Activated T-helper 2 cell treated with anti-CD3 and anti-CD28 coated beads, Interferon-gamma antibody, Interleukin-2, Interleukin-4, amounts not matched to agents 10 μg/mL and 5 μg/mL and 100 μg/mL, durations not matched to agents 14 hours and 24 hours and 36 hours (primary cell): ENCODE results near the gene CARD19. TPM values are rescaled to one million over a fixed set of nuclear protein-coding genes. Genes with fewer than 3 reads are reported as not detected.

Source experiments
- DNase-seq: peaks from one replicate; pipeline ENCODE4 v3.0.0; 2021; ENCODE audit warnings: low spot score
- H3K27ac Mint-ChIP-seq: one replicate; pipeline ENCODE4 v1.8.0; 2021; ENCODE audit warnings: mixed read lengths
- H3K27me3 Mint-ChIP-seq: one replicate; pipeline ENCODE4 v1.8.0; 2021; ENCODE audit warnings: low read depth, mixed read lengths
- H3K36me3 Mint-ChIP-seq: one replicate; pipeline ENCODE4 v1.8.0; 2021; ENCODE audit warnings: low read depth, mixed read lengths
- H3K4me1 Mint-ChIP-seq: one replicate; pipeline ENCODE4 v1.8.0; 2021; ENCODE audit warnings: low read depth, mixed read lengths
- H3K4me3 Mint-ChIP-seq: one replicate; pipeline ENCODE4 v1.8.0; 2021; ENCODE audit warnings: low read depth, mild to moderate bottlenecking, moderate library complexity, mixed read lengths
- H3K9me3 Mint-ChIP-seq: one replicate; pipeline ENCODE4 v1.8.0; 2021; ENCODE audit warnings: mixed read lengths
- intact Hi-C: fragments of 100-400 bp; cut with micrococcal nuclease; formaldehyde crosslinking; loops from one replicate; pipeline ENCODE4 v1.15.1; 2023
- total RNA-seq: library from RNA; stranded (reverse); gene quantifications from 2 replicates; pipeline ENCODE4 v1.2.3, GENCODE V29; 2022

Gene CARD19, protein sequence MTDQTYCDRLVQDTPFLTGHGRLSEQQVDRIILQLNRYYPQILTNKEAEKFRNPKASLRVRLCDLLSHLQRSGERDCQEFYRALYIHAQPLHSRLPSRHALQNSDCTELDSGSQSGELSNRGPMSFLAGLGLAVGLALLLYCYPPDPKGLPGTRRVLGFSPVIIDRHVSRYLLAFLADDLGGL
- 52.6 and 57.2 TPM in 2 replicates for total RNA-seq

DNA sequence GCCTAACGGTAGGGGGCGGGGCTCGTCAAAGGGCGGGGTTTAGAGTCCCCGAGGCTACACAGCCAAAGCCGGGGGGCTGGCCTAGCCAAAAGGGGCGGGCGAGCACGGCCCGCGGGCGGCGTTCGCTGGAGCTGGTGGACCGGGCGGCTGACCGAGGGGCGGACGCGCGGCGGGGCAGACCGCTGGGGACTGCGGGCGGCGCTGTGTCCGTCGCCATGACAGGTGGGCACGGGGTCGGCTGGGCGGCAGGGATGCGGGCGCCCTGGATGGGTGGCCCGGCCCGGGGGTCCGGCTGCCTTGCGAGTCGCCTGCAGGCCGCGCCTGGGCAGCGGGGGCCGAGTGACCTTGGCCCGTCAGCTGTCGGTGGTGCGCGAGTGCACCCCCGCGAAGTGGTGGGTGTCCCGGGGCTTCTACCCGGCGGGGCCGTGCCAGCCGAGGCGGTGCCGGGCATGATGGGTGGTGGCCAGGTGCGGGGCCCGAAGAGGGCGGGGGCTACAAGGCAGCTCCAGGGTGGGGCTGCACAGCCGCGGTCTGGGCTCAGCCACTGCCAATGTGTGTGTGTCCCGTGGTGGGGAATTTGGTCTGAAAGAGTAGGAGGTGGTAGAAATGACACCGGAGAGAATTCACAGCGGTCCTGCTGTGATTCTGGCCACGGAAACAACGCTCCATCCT lies at the start of gene CARD19:
Gene CARD19, plus strand, starts transcription at position 87 of the 672 bp plus-strand sequence. Its CDS starts 129 bp downstream, at position 216.
- Mint-ChIP-seq H3K4me3 (peak within 1 kb of the TSS; percentile 86), H3K36me3 (peaks cover 17% of the 10 kb centered on the region), H3K27ac (peak within 1 kb of the TSS; percentile 98), H3K9me3 (peaks cover 9% of the 10 kb centered on the region), H3K4me1 (peaks cover 66% of the 10 kb centered on the region), H3K27me3 (no peaks in the 10 kb centered on the region)
- intact Hi-C loops: loop anchor here (1.0 to 2.0 kb wide), 3 partner anchors 32 to 131 kb away; partner anchors contain the start of gene NINJ1
- DNase-seq: no peak

DNA sequence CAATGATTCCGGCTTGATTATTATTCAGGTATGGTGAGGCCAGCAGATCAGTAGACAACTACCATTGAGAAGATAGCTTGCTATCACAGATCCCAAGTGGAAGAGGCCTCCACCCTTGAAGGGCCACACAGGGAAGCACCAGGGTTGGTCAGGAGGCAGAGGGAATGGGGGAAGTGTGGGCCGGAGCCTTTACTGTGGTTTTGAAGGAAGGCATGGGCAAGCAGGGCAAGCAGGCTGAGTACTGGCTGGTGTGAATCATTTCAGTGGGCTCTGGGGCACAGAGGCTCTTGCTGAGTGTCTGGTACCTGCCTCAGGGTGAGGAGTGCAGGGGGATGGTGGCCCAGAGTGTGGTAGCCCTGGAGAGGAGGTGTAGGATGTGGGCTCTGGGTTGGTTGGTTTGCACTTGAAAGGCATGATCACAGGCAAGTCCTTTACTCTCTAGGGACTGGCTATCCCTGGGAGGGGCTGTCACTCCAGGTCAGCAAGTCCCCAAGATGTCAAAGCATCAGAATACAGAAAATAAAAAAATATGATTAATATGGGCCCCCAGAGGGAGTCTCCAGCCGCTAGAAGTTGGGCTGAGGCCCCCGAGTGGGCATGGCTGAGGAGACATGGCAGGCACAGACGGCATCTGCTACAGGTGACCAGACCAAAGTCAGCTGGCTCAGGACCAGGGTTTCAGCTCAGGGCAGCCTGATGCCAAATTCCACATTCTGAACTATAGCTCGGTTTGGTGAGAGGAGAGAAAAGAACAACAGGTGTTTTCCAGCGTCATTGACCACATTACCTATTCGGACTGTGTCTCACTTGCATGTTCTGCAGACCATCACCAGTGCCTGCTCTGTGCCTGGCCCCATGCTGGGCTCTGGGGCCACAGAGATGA lies 47.2 kb upstream of the CARD19 start:
- intact Hi-C loops: no loop called here
- DNase-seq: no peak
- H3K9me3 Mint-ChIP-seq: no peaks in the 10 kb centered on the region
- peaks cover 3% of the 10 kb centered on the region for H3K4me1 Mint-ChIP-seq
- no peaks in the 10 kb centered on the region for H3K27me3 Mint-ChIP-seq
- H3K36me3 Mint-ChIP-seq: no peaks in the 10 kb centered on the region
- no peak overlapping the region for H3K4me3 Mint-ChIP-seq
- no peak overlapping the region for H3K27ac Mint-ChIP-seq

DNA sequence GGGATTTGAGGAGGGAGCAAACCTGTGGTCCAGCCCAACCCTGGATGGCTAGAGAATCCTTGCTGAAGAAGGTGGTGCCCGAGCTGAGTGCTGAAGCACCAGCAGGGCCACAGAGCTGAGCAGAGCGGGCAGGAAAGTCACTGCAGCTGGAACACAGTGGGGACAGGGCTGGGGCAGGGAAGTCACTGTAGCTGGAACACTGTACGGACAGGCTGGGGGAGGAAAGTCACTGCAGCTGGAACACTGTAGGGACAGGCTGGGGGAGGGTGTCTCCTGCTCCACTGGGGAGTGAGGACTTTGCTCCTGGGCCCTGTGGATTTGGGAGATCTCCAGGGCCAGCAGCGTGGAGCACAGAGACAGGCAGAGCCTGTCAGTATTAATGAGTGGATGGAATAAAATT lies 46.5 kb upstream of the CARD19 start:
- H3K4me3 Mint-ChIP-seq: no peak overlapping the region
- no peak overlapping the region for H3K27ac Mint-ChIP-seq
- H3K4me1 Mint-ChIP-seq: peaks cover 1% of the 10 kb centered on the region
- intact Hi-C loops: no loop called here
- no peaks in the 10 kb centered on the region for H3K9me3 Mint-ChIP-seq
- no peaks in the 10 kb centered on the region for H3K36me3 Mint-ChIP-seq
- no peaks in the 10 kb centered on the region for H3K27me3 Mint-ChIP-seq
- no peak for DNase-seq

DNA sequence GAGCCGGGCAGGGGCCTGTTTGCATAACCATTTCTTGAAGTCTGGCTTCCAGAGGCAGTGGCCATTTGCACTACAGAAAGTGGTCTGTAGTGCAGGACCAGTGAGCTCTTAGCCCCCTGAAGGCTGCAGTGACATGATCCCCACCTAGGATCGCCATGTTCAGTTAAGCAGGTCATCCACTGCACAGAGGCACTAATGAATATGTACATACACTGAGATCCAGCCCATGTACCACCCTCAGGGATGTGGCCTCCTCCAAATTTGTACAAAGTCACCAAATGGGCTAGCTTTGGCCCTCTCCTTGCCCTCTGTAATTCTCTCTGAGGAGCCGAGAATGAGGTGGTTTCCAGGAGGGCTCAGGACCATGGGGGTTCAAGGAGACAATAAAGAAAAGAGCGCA lies 45.8 kb upstream of the CARD19 start:
- intact Hi-C loops: no loop called here
- Mint-ChIP-seq H3K4me1 (peaks cover 4% of the 10 kb centered on the region), H3K27ac (no peak overlapping the region), H3K36me3 (no peaks in the 10 kb centered on the region), H3K27me3 (no peaks in the 10 kb centered on the region), H3K4me3 (no peak overlapping the region), H3K9me3 (no peaks in the 10 kb centered on the region)
- no peak for DNase-seq

DNA sequence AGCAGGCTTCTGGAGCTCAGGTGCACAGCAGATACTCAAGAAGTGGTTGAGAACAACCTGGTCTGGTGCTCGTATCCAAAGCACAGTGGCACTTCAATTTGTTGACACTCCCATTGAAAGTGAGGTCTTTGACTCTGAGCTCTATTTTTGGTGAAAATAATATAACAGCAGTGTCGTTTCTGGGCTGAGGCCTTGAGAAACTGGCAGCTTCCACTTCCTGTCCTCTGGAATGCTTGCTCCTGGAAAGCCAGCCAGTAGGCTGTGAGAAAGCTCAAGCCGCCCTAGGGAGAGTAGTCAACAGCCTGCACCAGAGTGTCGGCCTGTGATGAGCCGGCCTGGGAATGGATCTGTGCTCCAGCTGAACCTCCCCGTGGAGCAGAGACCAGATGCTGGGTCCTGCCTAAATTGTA lies 44.3 kb upstream of the CARD19 start:
- H3K9me3 Mint-ChIP-seq: no peaks in the 10 kb centered on the region
- H3K4me3 Mint-ChIP-seq: no peak overlapping the region
- H3K27me3 Mint-ChIP-seq: no peaks in the 10 kb centered on the region
- no peak overlapping the region for H3K27ac Mint-ChIP-seq
- no peaks in the 10 kb centered on the region for H3K36me3 Mint-ChIP-seq
- intact Hi-C loops: no loop called here
- no peak for DNase-seq
- peaks cover 6% of the 10 kb centered on the region for H3K4me1 Mint-ChIP-seq

DNA sequence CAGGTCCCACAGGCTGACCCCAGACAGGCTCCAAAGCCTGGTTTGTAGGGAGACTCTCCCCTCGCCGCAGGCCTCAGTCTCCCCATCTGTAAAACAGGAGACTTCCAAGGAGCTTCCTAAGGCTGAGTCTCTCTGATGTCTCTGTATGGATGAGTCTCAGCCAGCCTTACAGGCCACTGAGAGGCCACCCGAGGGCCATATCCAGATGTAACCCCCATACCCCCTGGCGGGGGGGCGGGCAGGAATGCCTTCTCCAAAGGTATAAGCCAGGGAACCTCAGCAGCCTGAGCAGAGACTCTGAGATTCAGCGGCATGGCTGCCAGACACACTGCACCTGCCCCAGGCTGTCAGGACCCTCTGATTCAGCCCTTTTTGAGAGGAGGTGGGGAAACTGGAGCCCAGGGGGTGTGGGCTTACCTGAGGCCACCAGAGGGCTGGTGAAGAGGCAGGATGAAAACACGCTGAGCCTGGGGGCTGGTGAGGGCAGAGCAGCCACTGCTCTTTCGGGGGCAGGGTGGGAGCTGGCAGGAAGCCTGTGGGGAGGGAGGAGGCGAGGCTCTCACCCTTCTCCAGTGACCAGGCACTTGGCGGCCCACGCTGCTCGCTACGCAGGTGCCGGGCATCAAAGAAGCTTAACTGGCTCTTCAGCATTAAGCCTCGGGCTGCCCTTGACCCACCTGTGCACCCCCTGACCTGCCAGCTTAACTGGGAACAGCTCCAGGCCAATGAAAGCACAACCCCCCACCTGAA lies 43.1 kb upstream of the CARD19 start:
- intact Hi-C loops: no loop called here
- Mint-ChIP-seq H3K27ac (no peak overlapping the region), H3K9me3 (no peaks in the 10 kb centered on the region), H3K27me3 (no peaks in the 10 kb centered on the region), H3K4me1 (peaks cover 7% of the 10 kb centered on the region), H3K36me3 (no peaks in the 10 kb centered on the region), H3K4me3 (no peak overlapping the region)
- DNase-seq: no peak

DNA sequence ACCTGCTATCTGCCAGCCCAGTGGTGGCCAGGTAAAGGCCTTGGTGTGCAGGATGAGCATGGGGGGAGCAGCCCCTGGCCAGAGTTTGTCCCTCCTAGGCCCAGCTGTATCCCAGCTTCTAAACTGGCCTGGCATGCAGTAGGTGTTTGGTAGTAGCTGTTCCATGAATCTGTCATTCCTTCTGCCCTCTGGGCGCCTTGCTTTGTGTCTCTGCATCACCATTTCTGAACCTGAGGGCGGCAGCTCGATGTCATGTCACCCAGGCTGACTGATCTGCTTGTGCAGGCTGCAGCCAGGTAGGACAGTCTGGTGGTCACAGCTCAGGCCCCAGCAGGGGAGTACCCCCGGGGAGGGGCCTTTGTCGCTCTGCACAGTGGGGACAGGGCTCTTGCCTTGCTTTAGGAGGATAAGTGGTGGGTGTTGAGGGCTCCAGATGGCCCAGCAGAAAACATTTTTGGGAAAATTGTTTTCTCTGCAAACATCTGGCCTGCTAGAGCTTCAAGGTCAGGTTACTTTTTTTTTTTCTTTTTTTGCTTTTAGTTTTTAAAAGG lies 42.2 kb upstream of the CARD19 start:
- no peak for DNase-seq
- Mint-ChIP-seq H3K27me3 (no peaks in the 10 kb centered on the region), H3K4me3 (no peak overlapping the region), H3K9me3 (no peaks in the 10 kb centered on the region), H3K36me3 (no peaks in the 10 kb centered on the region), H3K4me1 (peaks cover 9% of the 10 kb centered on the region), H3K27ac (no peak overlapping the region)
- intact Hi-C loops: no loop called here

DNA sequence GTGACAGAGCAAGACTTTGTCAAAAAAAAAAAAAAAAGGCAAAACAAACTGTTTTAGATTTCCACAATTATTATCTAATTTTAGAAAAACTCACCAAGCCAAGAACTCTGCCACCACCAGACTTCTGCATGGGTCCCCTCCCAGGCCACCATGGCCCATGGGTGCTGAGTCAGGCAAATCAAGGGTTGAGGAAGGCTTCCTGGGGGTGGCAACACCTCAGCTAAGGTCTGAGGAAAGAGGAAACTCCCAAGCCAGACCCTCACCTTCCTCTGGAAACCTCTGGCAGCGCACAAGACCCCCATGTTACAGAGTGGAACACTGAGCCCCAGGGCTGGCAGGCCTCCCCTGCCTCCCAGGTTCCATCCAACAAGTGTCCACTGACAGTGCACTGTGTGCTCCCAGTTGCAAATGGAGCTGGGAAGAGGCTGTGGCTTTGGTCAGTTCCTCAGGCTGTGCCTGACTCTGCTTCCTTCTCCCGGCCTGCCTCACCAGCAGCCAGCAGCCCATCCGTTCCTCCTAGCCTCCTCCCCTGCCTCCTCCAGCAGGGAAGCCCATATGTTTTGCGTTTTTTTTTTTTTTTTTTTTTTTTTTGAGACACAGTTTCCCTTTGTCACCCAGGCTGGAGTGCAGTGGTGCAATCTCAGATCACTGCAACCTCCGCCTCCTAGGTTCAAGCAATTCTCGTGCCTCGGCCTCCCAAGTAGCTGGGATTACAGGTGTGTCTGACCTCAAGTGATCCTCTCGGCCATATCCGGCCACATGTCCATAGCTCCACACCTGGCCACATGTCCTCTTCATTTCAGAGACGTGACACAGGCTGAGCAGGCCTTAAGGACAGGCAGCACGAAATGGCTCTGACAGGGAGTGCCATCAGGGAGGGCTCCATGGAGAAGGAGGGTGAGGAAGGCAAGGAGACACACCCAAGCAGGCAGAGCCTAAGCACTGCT lies 41.0 kb upstream of the CARD19 start:
- DNase-seq: no peak
- Mint-ChIP-seq H3K27me3 (no peaks in the 10 kb centered on the region), H3K4me1 (peaks cover 8% of the 10 kb centered on the region), H3K9me3 (no peaks in the 10 kb centered on the region), H3K36me3 (no peaks in the 10 kb centered on the region), H3K27ac (no peak overlapping the region), H3K4me3 (no peak overlapping the region)
- intact Hi-C loops: no loop called here

DNA sequence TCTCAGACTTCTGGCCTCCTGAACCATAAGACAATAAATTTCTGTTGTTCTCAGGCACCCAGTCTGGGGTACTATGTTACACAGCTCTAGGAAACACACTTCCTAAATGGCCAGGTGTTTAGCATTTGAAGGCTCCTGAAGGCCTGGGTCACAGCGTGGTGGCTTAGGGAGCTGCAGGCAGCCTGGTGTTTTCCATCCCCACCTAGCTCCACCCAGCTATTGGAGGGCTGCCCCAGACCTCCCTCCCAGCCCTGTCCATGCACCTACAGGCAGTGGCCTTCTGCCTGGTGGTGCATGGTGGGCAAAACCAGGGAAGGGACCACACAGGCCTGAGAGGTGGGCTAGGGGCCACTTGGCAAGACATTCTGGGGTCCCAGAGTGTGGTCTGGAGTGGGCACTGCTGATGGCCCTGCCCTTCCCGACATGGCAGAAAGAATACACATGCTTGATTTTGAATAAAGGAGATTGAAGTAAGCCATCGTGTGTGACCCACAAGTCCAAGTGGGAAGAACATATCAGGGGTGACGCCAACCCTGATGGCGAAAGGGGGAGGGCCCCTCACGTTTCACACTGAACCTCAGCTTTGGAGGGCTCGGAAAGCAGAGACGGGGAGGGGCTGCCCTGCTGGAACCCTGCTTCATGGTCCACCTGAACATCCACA lies 38.8 kb upstream of the CARD19 start:
- intact Hi-C loops: no loop called here
- peaks cover 8% of the 10 kb centered on the region for H3K36me3 Mint-ChIP-seq
- no peaks in the 10 kb centered on the region for H3K9me3 Mint-ChIP-seq
- peaks cover 29% of the 10 kb centered on the region for H3K4me1 Mint-ChIP-seq
- H3K27me3 Mint-ChIP-seq: no peaks in the 10 kb centered on the region
- H3K27ac Mint-ChIP-seq: no peak overlapping the region
- no peak for DNase-seq
- H3K4me3 Mint-ChIP-seq: peak overlapping the region; percentile 52

DNA sequence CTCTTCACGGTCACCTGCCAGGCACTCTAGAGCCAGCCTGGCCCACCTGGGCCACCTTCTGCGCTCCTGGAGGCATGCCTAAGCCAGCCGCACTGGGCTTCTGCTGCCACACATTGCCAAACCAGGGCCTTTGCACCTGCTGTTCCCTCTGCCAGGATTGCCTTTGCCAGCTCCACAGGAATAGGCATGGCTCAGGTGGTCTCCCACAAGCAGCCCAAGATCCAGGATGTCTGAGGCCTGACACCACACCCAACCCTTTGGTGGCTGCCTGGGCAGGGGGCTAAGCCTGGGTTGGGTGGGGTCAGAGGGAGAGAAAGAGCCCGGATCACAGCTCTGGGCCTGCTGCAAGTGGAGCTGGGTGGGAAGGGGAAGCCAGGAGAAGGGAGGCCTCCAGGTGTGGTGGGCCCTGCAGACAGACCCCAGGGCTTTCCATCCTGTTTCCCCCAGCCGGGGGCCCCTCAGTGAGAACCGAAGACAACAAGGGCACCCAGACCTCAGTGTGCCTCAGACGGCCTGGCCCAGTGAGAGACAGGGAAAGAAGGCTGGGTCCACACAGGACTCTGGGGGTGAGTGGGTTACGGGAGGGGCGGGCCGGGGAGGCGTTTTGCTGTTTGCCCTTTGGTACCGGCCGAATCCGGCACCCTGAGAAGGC lies 38.2 kb upstream of the CARD19 start:
- peak overlapping the region; percentile 69 for H3K4me3 Mint-ChIP-seq
- intact Hi-C loops: no loop called here
- no peaks in the 10 kb centered on the region for H3K9me3 Mint-ChIP-seq
- no peaks in the 10 kb centered on the region for H3K27me3 Mint-ChIP-seq
- peaks cover 8% of the 10 kb centered on the region for H3K36me3 Mint-ChIP-seq
- peak overlapping the region; percentile 60 for H3K27ac Mint-ChIP-seq
- peaks cover 35% of the 10 kb centered on the region for H3K4me1 Mint-ChIP-seq
- DNase-seq: no peak
